Activated naive CD8-positive, alpha-beta T cell treated with anti-CD3 and anti-CD28 coated beads, Interleukin-2, amount 10 ng/mL, durations not matched to agents 7 days and 5 days (primary cell): ENCODE results near the gene TNK2. TPM values are rescaled to one million over a fixed set of nuclear protein-coding genes. Genes with fewer than 3 reads are reported as not detected.
"Not testable (repeated sequence)": the region's sequence is repeated elsewhere in the genome, so short reads cannot be mapped to it uniquely, and the experiment has no call there.

Source experiments
- ATAC-seq: fragments of 150-1000 bp; cut with Tn5 transposase; one replicate; pipeline ENCODE4 v1.10.0; 2021; ENCODE audit warnings: low read depth, moderate library complexity
- POLR2A ChIA-PET: fragments of 350-600 bp; sonication (Branson Sonifier 250); formaldehyde crosslinking; loops from one replicate; lab custom pipeline; 2021; ENCODE audit warnings: antibody characterized with exemption; lab: Charles Lee
- DNase-seq: peaks from one replicate; pipeline ENCODE4 v3.0.0; 2021
- H3K27ac Mint-ChIP-seq: one replicate; pipeline ENCODE4 v1.8.0; 2022; ENCODE audit warnings: mild to moderate bottlenecking, mixed read lengths
- H3K27me3 Mint-ChIP-seq: one replicate; pipeline ENCODE4 v1.8.0; 2022; ENCODE audit warnings: mild to moderate bottlenecking, moderate library complexity, mixed read lengths
- H3K36me3 Mint-ChIP-seq: one replicate; pipeline ENCODE4 v1.8.0; 2021; ENCODE audit warnings: mild to moderate bottlenecking, mixed read lengths
- H3K4me1 Mint-ChIP-seq: one replicate; pipeline ENCODE4 v1.8.0; 2021; ENCODE audit warnings: mixed read lengths
- H3K4me3 Mint-ChIP-seq: one replicate; pipeline ENCODE4 v1.8.0; 2022; ENCODE audit warnings: mild to moderate bottlenecking, moderate library complexity, mixed read lengths
- H3K9me3 Mint-ChIP-seq: one replicate; pipeline ENCODE4 v1.8.0; 2021; ENCODE audit warnings: mixed read lengths
- total RNA-seq, 2 experiments: library from RNA; stranded (reverse); gene quantifications; one replicate each; pipeline ENCODE4 v1.2.3, GENCODE V29; 2021

TNK2 gene
- total RNA-seq, 2 experiments from 2014 or later = 136 to 166 TPM

- not testable (repeated sequence) for H3K4me3 Mint-ChIP-seq, H3K27me3 Mint-ChIP-seq, ATAC-seq, DNase-seq, H3K9me3 Mint-ChIP-seq
- Mint-ChIP-seq H3K4me1 (peaks cover 73% of the 10 kb centered on the region), H3K27ac (peak overlapping the region; percentile 78), H3K36me3 (peaks cover 33% of the 10 kb centered on the region)
- POLR2A ChIA-PET = interaction anchor here (0.6 to 1.8 kb wide), 2 partner anchors 10 to 360 kb away, joined by 4 to 6 read pairs; no protein-coding TSS in a partner anchor
Observed at GRCh38 chr3:195901836-195902585, 6.3 kb downstream of the TNK2 start.

- Mint-ChIP-seq H3K36me3 (peaks cover 30% of the 10 kb centered on the region), H3K4me1 (peaks cover 73% of the 10 kb centered on the region), H3K27ac (peak overlapping the region; percentile 78), H3K9me3 (no peaks in the 10 kb centered on the region), H3K27me3 (no peaks in the 10 kb centered on the region), H3K4me3 (peak overlapping the region; percentile 65)
- peak; percentile 57 for ATAC-seq
- POLR2A ChIA-PET = interaction anchor here (0.7 to 10.0 kb wide), 2 partner anchors 7 to 9 kb away, joined by 5 to 172 read pairs; partner anchors contain the start of gene TNK2
- peak; percentile 64 for DNase-seq
Observed at GRCh38 chr3:195900436-195901355, 7.7 kb downstream of the TNK2 start.

- peak overlapping the region; percentile 65 for H3K4me3 Mint-ChIP-seq
- DNase-seq (no peak), ATAC-seq (no peak)
- H3K4me1 Mint-ChIP-seq = peaks cover 66% of the 10 kb centered on the region
- no peaks in the 10 kb centered on the region for H3K27me3 Mint-ChIP-seq
- H3K27ac Mint-ChIP-seq = peak overlapping the region; percentile 78
- no peaks in the 10 kb centered on the region for H3K9me3 Mint-ChIP-seq
- POLR2A ChIA-PET = interaction anchor here (0.7 to 10.0 kb wide), 2 partner anchors 7 to 9 kb away, joined by 5 to 172 read pairs; partner anchors contain the start of gene TNK2
- H3K36me3 Mint-ChIP-seq = peaks cover 24% of the 10 kb centered on the region
Observed at GRCh38 chr3:195899701-195900435, 8.5 kb downstream of the TNK2 start.

- DNase-seq = no peak
- Mint-ChIP-seq H3K36me3 (peaks cover 15% of the 10 kb centered on the region), H3K27me3 (no peaks in the 10 kb centered on the region), H3K4me1 (peaks cover 56% of the 10 kb centered on the region), H3K27ac (peak overlapping the region; percentile 86), H3K9me3 (no peaks in the 10 kb centered on the region), H3K4me3 (peak overlapping the region; percentile 35)
- no peak for ATAC-seq
- POLR2A ChIA-PET = interaction anchor here (4.1 to 10.0 kb wide), 2 partner anchors 9 to 18 kb away, joined by 29 to 172 read pairs; partner anchors contain the start of gene TNK2
Observed at GRCh38 chr3:195897853-195898415, 10.4 kb downstream of the TNK2 start.

GRCh38 chr3:195897081-195897852, 11.1 kb downstream of the TNK2 start:
- DNase-seq (no peak), ATAC-seq (no peak)
- H3K36me3 Mint-ChIP-seq = peaks cover 15% of the 10 kb centered on the region
- H3K4me1 Mint-ChIP-seq = peaks cover 56% of the 10 kb centered on the region
- POLR2A ChIA-PET = interaction anchor here (4.1 to 10.0 kb wide), 2 partner anchors 10 to 18 kb away, joined by 29 to 172 read pairs; partner anchors contain the start of gene TNK2
- peak overlapping the region; percentile 81 for H3K4me3 Mint-ChIP-seq
- H3K9me3 Mint-ChIP-seq = no peaks in the 10 kb centered on the region
- no peaks in the 10 kb centered on the region for H3K27me3 Mint-ChIP-seq
- peak overlapping the region; percentile 83 for H3K27ac Mint-ChIP-seq

GRCh38 chr3:195896361-195897080, 11.8 kb downstream of the TNK2 start:
- Mint-ChIP-seq H3K4me1 (peaks cover 52% of the 10 kb centered on the region), H3K27ac (peak overlapping the region; percentile 83), H3K36me3 (peaks cover 15% of the 10 kb centered on the region), H3K9me3 (no peaks in the 10 kb centered on the region), H3K27me3 (no peaks in the 10 kb centered on the region), H3K4me3 (peak overlapping the region; percentile 81)
- peak; percentile 15 for ATAC-seq
- POLR2A ChIA-PET = interaction anchor here (0.5 to 10.0 kb wide), 7 partner anchors 11 to 142 kb away, joined by 3 to 172 read pairs (median 3); partner anchors contain the start of gene TNK2
- DNase-seq = no peak

- POLR2A ChIA-PET = interaction anchor here (0.5 to 10.0 kb wide), 8 partner anchors 11 to 143 kb away, joined by 3 to 172 read pairs (median 3); partner anchors contain the start of gene TNK2
- ATAC-seq (peak; percentile 69), DNase-seq (peak; percentile 85)
- Mint-ChIP-seq H3K36me3 (peaks cover 15% of the 10 kb centered on the region), H3K4me3 (peak overlapping the region; percentile 81), H3K27me3 (no peaks in the 10 kb centered on the region), H3K27ac (peak overlapping the region; percentile 83), H3K4me1 (peaks cover 46% of the 10 kb centered on the region), H3K9me3 (no peaks in the 10 kb centered on the region)
Observed at GRCh38 chr3:195895861-195896360, 12.4 kb downstream of the TNK2 start.

- peaks cover 12% of the 10 kb centered on the region for H3K36me3 Mint-ChIP-seq
- H3K4me3 Mint-ChIP-seq = peak overlapping the region; percentile 81
- no peaks in the 10 kb centered on the region for H3K27me3 Mint-ChIP-seq
- peak overlapping the region; percentile 78 for H3K27ac Mint-ChIP-seq
- POLR2A ChIA-PET = interaction anchor here (0.6 to 10.0 kb wide), 6 partner anchors 12 to 139 kb away, joined by 3 to 172 read pairs (median 6); partner anchors contain the start of gene TNK2
- H3K9me3 Mint-ChIP-seq = no peaks in the 10 kb centered on the region
- ATAC-seq (peak; percentile 71), DNase-seq (peak; percentile 81)
- peaks cover 39% of the 10 kb centered on the region for H3K4me1 Mint-ChIP-seq
Observed at GRCh38 chr3:195895078-195895860, 13.1 kb downstream of the TNK2 start.

GRCh38 chr3:195893916-195894465, 14.4 kb downstream of the TNK2 start:
- Mint-ChIP-seq H3K4me3 (peak overlapping the region; percentile 35), H3K36me3 (peaks cover 3% of the 10 kb centered on the region), H3K9me3 (no peaks in the 10 kb centered on the region), H3K4me1 (peaks cover 31% of the 10 kb centered on the region), H3K27me3 (no peaks in the 10 kb centered on the region), H3K27ac (peak overlapping the region; percentile 9)
- DNase-seq (no peak), ATAC-seq (no peak)
- POLR2A ChIA-PET = interaction anchor here (0.9 to 10.0 kb wide), 4 partner anchors 13 to 35 kb away, joined by 3 to 172 read pairs (median 17); partner anchors contain the start of gene TNK2

- ATAC-seq = no peak
- H3K4me3 Mint-ChIP-seq = no peak overlapping the region
- peaks cover 2% of the 10 kb centered on the region for H3K36me3 Mint-ChIP-seq
- peaks cover 30% of the 10 kb centered on the region for H3K4me1 Mint-ChIP-seq
- no peak for DNase-seq
- no peak overlapping the region for H3K27ac Mint-ChIP-seq
- POLR2A ChIA-PET = interaction anchor here (10.0 kb wide), 1 partner anchor 14 kb away, joined by 172 read pairs; the partner anchor contains the start of gene TNK2
- H3K27me3 Mint-ChIP-seq = no peaks in the 10 kb centered on the region
- H3K9me3 Mint-ChIP-seq = no peaks in the 10 kb centered on the region
Observed at GRCh38 chr3:195893516-195893915, 14.8 kb downstream of the TNK2 start.
